Upper lobe of left lung (tissue), 4 donors: Measurements from ENCODE around the gene FXYD6.

Experiments used
- POLR2A ChIP-seq, 4 donors: fragments of 450-650 bp; IDR thresholded peaks; one replicate each; pipeline ENCODE4 v1.5.1; 2016 to 2017; ENCODE audit warnings: antibody characterized with exemption in 4 of 4, mild to moderate bottlenecking in 2 of 4
- POLR2AphosphoS5 ChIP-seq, 2 donors: sonication (generic); formaldehyde crosslinking; IDR thresholded peaks; one replicate each; pipeline ENCODE4 v1.5.1; 2017; ENCODE audit warnings: antibody characterized with exemption in 2 of 2
- TF ChIP-seq, protein P1 (sequence below), 6 experiments: fragments of 450-650 bp in 4 of 6; fragments of 200-600 bp in 2 of 6; sonication (generic) in 2 of 6; IDR thresholded peaks; one replicate each; pipeline ENCODE4 v1.5.1; 2016 to 2019; ENCODE audit warnings: antibody characterized with exemption in 6 of 6

DNA sequence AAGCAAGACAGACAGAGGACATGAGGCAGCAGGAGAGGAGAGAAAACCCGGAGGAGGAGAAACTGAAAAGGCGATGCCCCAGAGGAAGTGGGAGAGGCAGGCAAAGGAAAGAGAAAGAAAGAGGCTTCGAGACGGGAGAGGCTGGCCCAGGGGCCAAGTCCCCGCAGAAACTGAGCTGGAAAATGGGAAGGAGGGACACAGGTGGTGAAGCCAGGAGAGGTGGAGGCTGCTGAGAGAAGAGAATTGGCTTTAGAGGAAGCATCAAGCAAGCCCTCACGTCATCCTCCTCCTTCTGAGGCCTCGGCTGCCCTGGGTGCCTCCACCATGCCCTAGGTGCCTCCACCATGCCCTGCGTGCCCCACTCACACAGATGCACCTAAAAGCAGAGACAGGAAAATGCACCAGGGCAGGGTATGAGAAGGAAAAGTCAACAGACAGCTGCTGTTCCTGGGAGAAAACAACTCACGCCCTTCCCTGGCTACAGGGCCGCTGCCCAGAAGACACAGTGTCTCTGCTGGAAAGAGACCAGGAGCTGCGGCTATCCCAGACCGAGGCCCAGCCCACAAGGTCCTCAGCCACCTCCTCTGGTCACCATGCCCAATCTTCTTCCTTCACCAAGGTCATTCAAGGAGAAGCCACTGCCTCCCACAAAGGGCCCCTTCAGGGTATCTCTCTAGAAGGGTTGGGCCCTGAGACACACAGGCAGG lies 14.3 kb downstream of the FXYD6 start:
- no peak for TF ChIP-seq POLR2A (IDR thresholded peaks at IDR 0.05)
- TF ChIP-seq, protein P1, sequence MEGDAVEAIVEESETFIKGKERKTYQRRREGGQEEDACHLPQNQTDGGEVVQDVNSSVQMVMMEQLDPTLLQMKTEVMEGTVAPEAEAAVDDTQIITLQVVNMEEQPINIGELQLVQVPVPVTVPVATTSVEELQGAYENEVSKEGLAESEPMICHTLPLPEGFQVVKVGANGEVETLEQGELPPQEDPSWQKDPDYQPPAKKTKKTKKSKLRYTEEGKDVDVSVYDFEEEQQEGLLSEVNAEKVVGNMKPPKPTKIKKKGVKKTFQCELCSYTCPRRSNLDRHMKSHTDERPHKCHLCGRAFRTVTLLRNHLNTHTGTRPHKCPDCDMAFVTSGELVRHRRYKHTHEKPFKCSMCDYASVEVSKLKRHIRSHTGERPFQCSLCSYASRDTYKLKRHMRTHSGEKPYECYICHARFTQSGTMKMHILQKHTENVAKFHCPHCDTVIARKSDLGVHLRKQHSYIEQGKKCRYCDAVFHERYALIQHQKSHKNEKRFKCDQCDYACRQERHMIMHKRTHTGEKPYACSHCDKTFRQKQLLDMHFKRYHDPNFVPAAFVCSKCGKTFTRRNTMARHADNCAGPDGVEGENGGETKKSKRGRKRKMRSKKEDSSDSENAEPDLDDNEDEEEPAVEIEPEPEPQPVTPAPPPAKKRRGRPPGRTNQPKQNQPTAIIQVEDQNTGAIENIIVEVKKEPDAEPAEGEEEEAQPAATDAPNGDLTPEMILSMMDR (IDR thresholded peaks at IDR 0.05) = no peak
- TF ChIP-seq POLR2AphosphoS5 (IDR thresholded peaks at IDR 0.05) = no peak
